HG03432 (cell line): ENCODE measurements around the gene INTS1.

ENCODE experiments used
- ATAC-seq: cut with Tn5 transposase; IDR thresholded peaks from one replicate; pipeline ENCODE4 v1.9.1; 2021; ENCODE audit warnings: mild to moderate bottlenecking, moderate library complexity; ENCODE audit not compliant: unreplicated experiment

Gene INTS1

GRCh38 chr7:1490837-1491236 is 13.4 kb downstream of the INTS1 start:
- ATAC-seq: no peak

- ATAC-seq: no peak
Observed at GRCh38 chr7:1489336-1489735, 14.9 kb downstream of the INTS1 start.

- ATAC-seq: no peak
Observed at GRCh38 chr7:1488016-1488415, 16.2 kb downstream of the INTS1 start.

- ATAC-seq: no peak
Observed at GRCh38 chr7:1487466-1487865, 16.7 kb downstream of the INTS1 start.

- ATAC-seq: no peak
Observed at GRCh38 chr7:1486571-1486970, 17.6 kb downstream of the INTS1 start.

GRCh38 chr7:1485156-1485555 is 19.0 kb downstream of the INTS1 start:
- no peak for ATAC-seq

GRCh38 chr7:1484569-1484968 is 19.6 kb downstream of the INTS1 start:
- no peak for ATAC-seq

GRCh38 chr7:1483536-1484505 is 20.4 kb downstream of the INTS1 start:
- no peak for ATAC-seq

- no peak for ATAC-seq
Observed at GRCh38 chr7:1483079-1483478, 21.1 kb downstream of the INTS1 start.

GRCh38 chr7:1481300-1481699 is 22.9 kb downstream of the INTS1 start:
- ATAC-seq: no peak

GRCh38 chr7:1480670-1481069 is 23.5 kb downstream of the INTS1 start:
- ATAC-seq: no peak

GRCh38 chr7:1479287-1479686 is 24.9 kb downstream of the INTS1 start:
- no peak for ATAC-seq

GRCh38 chr7:1478480-1478879 is 25.7 kb downstream of the INTS1 start:
- no peak for ATAC-seq

GRCh38 chr7:1476859-1477258 is 27.3 kb downstream of the INTS1 start:
- ATAC-seq: no peak

GRCh38 chr7:1475991-1476390 is 28.2 kb downstream of the INTS1 start:
- no peak for ATAC-seq

- no peak for ATAC-seq
Observed at GRCh38 chr7:1475393-1475792, 28.8 kb downstream of the INTS1 start.

- no peak for ATAC-seq
Observed at GRCh38 chr7:1474736-1475135, 29.5 kb downstream of the INTS1 start.

- ATAC-seq: no peak
Observed at GRCh38 chr7:1473864-1474512, 30.2 kb downstream of the INTS1 start.

GRCh38 chr7:1470901-1471300 is 33.3 kb downstream of the INTS1 start:
- no peak for ATAC-seq

GRCh38 chr7:1468643-1469298 is 35.4 kb downstream of the INTS1 start:
- no peak for ATAC-seq

- ATAC-seq: no peak
Observed at GRCh38 chr7:1468203-1468602, 36.0 kb downstream of the INTS1 start.
